Trophoblast cell (in vitro differentiated cells and primary cell): Measurements from ENCODE around the gene TANGO6.
A peak's percentile ranks its signal among the peaks of the same experiment; 100 is the strongest.

Experiments used
- DNase-seq, 2 donors: peaks; one replicate each; pipeline ENCODE4 v3.0.0-alpha.2; 2016
- H2AFZ ChIP-seq: 2 replicates; pipeline ENCODE4 v1.6.1; 2013; ENCODE audit warnings: low read length, moderate library complexity, mild to moderate bottlenecking; ENCODE audit not compliant: insufficient read depth, poor library complexity
- H2AK5ac ChIP-seq: 2 replicates; pipeline ENCODE4 v1.6.1; 2013; ENCODE audit warnings: mild to moderate bottlenecking, low read length
- H2BK120ac ChIP-seq: 2 replicates; pipeline ENCODE4 v1.6.1; 2013; ENCODE audit warnings: low read length, mild to moderate bottlenecking, moderate library complexity; ENCODE audit not compliant: insufficient read depth, poor library complexity
- H2BK12ac ChIP-seq: 2 replicates; pipeline ENCODE4 v1.6.1; 2013; ENCODE audit warnings: mild to moderate bottlenecking, low read length, moderate library complexity
- H2BK5ac ChIP-seq: 2 replicates; pipeline ENCODE4 v1.6.1; 2013; ENCODE audit warnings: low read length, low read depth, moderate library complexity, mild to moderate bottlenecking; ENCODE audit not compliant: poor library complexity
- H3K14ac ChIP-seq: 2 replicates; pipeline ENCODE4 v1.6.1; 2013; ENCODE audit warnings: mild to moderate bottlenecking, low read length
- H3K18ac ChIP-seq: 2 replicates; pipeline ENCODE4 v1.6.1; 2013; ENCODE audit warnings: mild to moderate bottlenecking, low read length
- H3K23ac ChIP-seq: 2 replicates; pipeline ENCODE4 v1.6.1; 2013; ENCODE audit warnings: low read length
- H3K27ac ChIP-seq: 2 replicates; pipeline ENCODE4 v1.5.1; 2013; ENCODE audit warnings: low read depth, mild to moderate bottlenecking, inconsistent platforms, low read length, moderate library complexity
- H3K27me3 ChIP-seq: 2 replicates; pipeline ENCODE4 v1.6.1; 2013; ENCODE audit warnings: inconsistent platforms, mild to moderate bottlenecking, low read length, moderate library complexity; ENCODE audit not compliant: insufficient read depth
- H3K36me3 ChIP-seq, 2 experiments: 1 replicate in 1 of 2; 2 replicates in 1 of 2; pipeline ENCODE4 v1.6.1; 2013; ENCODE audit warnings: low read length in 2 of 2, mild to moderate bottlenecking in 2 of 2, moderate library complexity in 1 of 2; ENCODE audit not compliant: insufficient read depth in 2 of 2, control insufficient read depth in 1 of 2
- H3K4ac ChIP-seq: 2 replicates; pipeline ENCODE4 v1.6.1; 2013; ENCODE audit warnings: low read depth, mild to moderate bottlenecking, low read length, moderate library complexity
- H3K4me1 ChIP-seq, 2 experiments: 1 replicate in 1 of 2; 2 replicates in 1 of 2; pipeline ENCODE4 v1.6.1; 2013; ENCODE audit warnings: low read length in 2 of 2, mild to moderate bottlenecking in 2 of 2, moderate library complexity in 1 of 2; ENCODE audit not compliant: insufficient read depth in 2 of 2, control insufficient read depth in 1 of 2
- H3K4me2 ChIP-seq: 2 replicates; pipeline ENCODE4 v1.6.1; 2013; ENCODE audit warnings: inconsistent platforms, mild to moderate bottlenecking, low read length, moderate library complexity
- H3K4me3 ChIP-seq: 2 replicates; pipeline ENCODE4 v1.5.1; 2013; ENCODE audit warnings: mild to moderate bottlenecking, low read depth, low read length, inconsistent platforms
- H3K79me1 ChIP-seq: one replicate; pipeline ENCODE4 v1.6.1; 2013; ENCODE audit warnings: low read length
- H3K79me2 ChIP-seq: 2 replicates; pipeline ENCODE4 v1.6.1; 2013; ENCODE audit warnings: low read length, mild to moderate bottlenecking; ENCODE audit not compliant: control insufficient read depth, insufficient read depth, poor library complexity
- H3K9ac ChIP-seq: 2 replicates; pipeline ENCODE4 v1.6.1; 2013; ENCODE audit warnings: mild to moderate bottlenecking, low read length
- H3K9me3 ChIP-seq: 2 replicates; pipeline ENCODE4 v1.6.1; 2013; ENCODE audit warnings: low read depth, mild to moderate bottlenecking, control low read depth, inconsistent platforms, low read length; ENCODE audit not compliant: insufficient read depth
- H4K12ac ChIP-seq: 2 replicates; pipeline ENCODE4 v1.6.1; 2013; ENCODE audit warnings: low read depth, mild to moderate bottlenecking, low read length, moderate library complexity
- H4K8ac ChIP-seq: 2 replicates; pipeline ENCODE4 v1.6.1; 2013; ENCODE audit warnings: low read depth, mild to moderate bottlenecking, low read length, moderate library complexity
- H4K91ac ChIP-seq: one replicate; pipeline ENCODE4 v1.6.1; 2013; ENCODE audit warnings: low read depth, mild to moderate bottlenecking, low read length, moderate library complexity
- WGBS: extraction: QIAGEN DNeasy Blood & Tissue Kit; methylation state at CpG from one replicate; pipeline ENCODE4 v1.1.7; 2013; ENCODE audit warnings: missing lambda C conversion rate; ENCODE audit not compliant: insufficient read length, insufficient coverage; ENCODE audit errors: extremely low coverage; 5-methylcytosine and 5-hydroxymethylcytosine counted together

TANGO6 gene

GRCh38 chr16:68993885-68994284, 150.6 kb downstream of the TANGO6 start:
- no peak overlapping the region for H3K18ac ChIP-seq
- no peak overlapping the region for H2AFZ ChIP-seq
- no peak overlapping the region for H2BK120ac ChIP-seq
- peaks cover 4 to 21% of the 10 kb centered on the region in 2 experiments for H3K4me1 ChIP-seq
- no peak overlapping the region for H3K23ac ChIP-seq
- H3K79me1 ChIP-seq: peaks cover 8% of the 10 kb centered on the region
- H3K9ac ChIP-seq: no peak overlapping the region
- no peak overlapping the region for H4K12ac ChIP-seq
- H3K79me2 ChIP-seq: no peaks in the 10 kb centered on the region
- H2BK12ac ChIP-seq: no peak overlapping the region
- no peak overlapping the region for H3K4ac ChIP-seq
- no peak overlapping the region for H3K27ac ChIP-seq
- H3K4me2 ChIP-seq: no peak overlapping the region
- no peak overlapping the region for H3K4me3 ChIP-seq
- no peak for DNase-seq
- H3K14ac ChIP-seq: no peak overlapping the region
- no peaks in the 10 kb centered on the region for H3K27me3 ChIP-seq
- no peak overlapping the region for H2AK5ac ChIP-seq
- H4K8ac ChIP-seq: no peak overlapping the region
- H2BK5ac ChIP-seq: no peak overlapping the region
- no peaks in the 10 kb centered on the region for H3K9me3 ChIP-seq
- no peak overlapping the region for H4K91ac ChIP-seq
- H3K36me3 ChIP-seq: no peaks in the 10 kb centered on the region
- WGBS: no CpG with 5 or more reads among the region's 1 CpG

GRCh38 chr16:68994324-68994723, 151.0 kb downstream of the TANGO6 start:
- no peak overlapping the region for H3K4me2 ChIP-seq
- H3K79me1 ChIP-seq: peaks cover 10% of the 10 kb centered on the region
- no peak overlapping the region for H3K9ac ChIP-seq
- DNase-seq: no peak
- no peaks in the 10 kb centered on the region for H3K79me2 ChIP-seq
- no peak overlapping the region for H4K8ac ChIP-seq
- H3K4me3 ChIP-seq: no peak overlapping the region
- no peak overlapping the region for H3K18ac ChIP-seq
- peak overlapping the region; percentile 31 for H2BK5ac ChIP-seq
- H3K23ac ChIP-seq: no peak overlapping the region
- no peak overlapping the region for H4K12ac ChIP-seq
- H4K91ac ChIP-seq: peak overlapping the region; percentile 6
- H3K4ac ChIP-seq: no peak overlapping the region
- H3K27me3 ChIP-seq: no peaks in the 10 kb centered on the region
- H2BK12ac ChIP-seq: no peak overlapping the region
- no peak overlapping the region for H2AFZ ChIP-seq
- no peaks in the 10 kb centered on the region for H3K36me3 ChIP-seq
- no peak overlapping the region for H3K14ac ChIP-seq
- H2BK120ac ChIP-seq: no peak overlapping the region
- H3K4me1 ChIP-seq: peaks cover 5 to 22% of the 10 kb centered on the region in 2 experiments
- WGBS: no CpG with 5 or more reads among the region's 1 CpG
- no peak overlapping the region for H2AK5ac ChIP-seq
- no peak overlapping the region for H3K27ac ChIP-seq
- H3K9me3 ChIP-seq: no peaks in the 10 kb centered on the region

- no peaks in the 10 kb centered on the region for H3K79me2 ChIP-seq
- no peak overlapping the region for H2BK5ac ChIP-seq
- no peak overlapping the region for H3K9ac ChIP-seq
These were observed 151.7 kb downstream of the TANGO6 start for GRCh38 chr16:68995011-68995504.

GRCh38 chr16:68997564-68997963, 154.2 kb downstream of the TANGO6 start:
- H4K12ac ChIP-seq: no peak overlapping the region
- H3K27ac ChIP-seq: peak overlapping the region; percentile 27
- H3K79me2 ChIP-seq: no peaks in the 10 kb centered on the region
- H2BK12ac ChIP-seq: no peak overlapping the region
- H3K14ac ChIP-seq: no peak overlapping the region
- H3K4me1 ChIP-seq: peaks cover 5 to 22% of the 10 kb centered on the region in 2 experiments
- H4K91ac ChIP-seq: no peak overlapping the region
- no peak overlapping the region for H3K4me3 ChIP-seq
- no peak overlapping the region for H2BK5ac ChIP-seq
- peaks cover 0 to 2% of the 10 kb centered on the region in 2 experiments for H3K36me3 ChIP-seq
- H3K23ac ChIP-seq: no peak overlapping the region
- H3K18ac ChIP-seq: no peak overlapping the region
- H2AK5ac ChIP-seq: no peak overlapping the region
- peaks cover 10% of the 10 kb centered on the region for H3K79me1 ChIP-seq
- WGBS: no CpG with 5 or more reads among the region's 1 CpG
- no peaks in the 10 kb centered on the region for H3K27me3 ChIP-seq
- H2BK120ac ChIP-seq: peak overlapping the region; percentile 24
- no peak overlapping the region for H3K4ac ChIP-seq
- H3K4me2 ChIP-seq: no peak overlapping the region
- H3K9me3 ChIP-seq: peaks cover 2% of the 10 kb centered on the region
- no peak overlapping the region for H3K9ac ChIP-seq
- peak; percentile 60 to 65 for DNase-seq
- H2AFZ ChIP-seq: no peak overlapping the region
- no peak overlapping the region for H4K8ac ChIP-seq

More at GRCh38 chr16:68995011-68995504, 151.7 kb downstream of the TANGO6 start:
- H2AFZ ChIP-seq: no peak overlapping the region
- H3K27me3 ChIP-seq: no peaks in the 10 kb centered on the region
- H3K18ac ChIP-seq: no peak overlapping the region
- H3K23ac ChIP-seq: no peak overlapping the region
- H3K4me1 ChIP-seq: peaks cover 5 to 22% of the 10 kb centered on the region in 2 experiments
- H2BK120ac ChIP-seq: no peak overlapping the region
- H3K36me3 ChIP-seq: no peaks in the 10 kb centered on the region
- H4K8ac ChIP-seq: no peak overlapping the region
- no peak overlapping the region for H3K4me2 ChIP-seq
- H4K91ac ChIP-seq: no peak overlapping the region
- H4K12ac ChIP-seq: no peak overlapping the region
- no peak overlapping the region for H3K27ac ChIP-seq
- no peak overlapping the region for H3K4me3 ChIP-seq
- no peak overlapping the region for H3K14ac ChIP-seq
- H3K79me1 ChIP-seq: peaks cover 10% of the 10 kb centered on the region
- H2BK12ac ChIP-seq: no peak overlapping the region
- H2AK5ac ChIP-seq: no peak overlapping the region
- H3K4ac ChIP-seq: no peak overlapping the region
- no peaks in the 10 kb centered on the region for H3K9me3 ChIP-seq
- DNase-seq: peak; percentile 79 to 85
